ENCODE data around the gene TRIM25.

Gene TRIM25

GRCh38 chr17:56896217-56896967 is 17.5 kb downstream of the TRIM25 start:
- no peak for TF ChIP-seq CTCF (IDR thresholded peaks at IDR 0.05)
- H3K27ac ChIP-seq, result no peak overlapping the region
- no peak for DNase-seq (ENCODE audit: low spot score)
- H3K4me3 ChIP-seq, result no peak overlapping the region

- no peak for TF ChIP-seq CTCF (IDR thresholded peaks at IDR 0.05)
- no peak for DNase-seq (ENCODE audit: low spot score)
- H3K4me3 ChIP-seq, result no peak overlapping the region
- H3K27ac ChIP-seq, result no peak overlapping the region
Observed at GRCh38 chr17:56894859-56895455, 18.9 kb downstream of the TRIM25 start.

DNA sequence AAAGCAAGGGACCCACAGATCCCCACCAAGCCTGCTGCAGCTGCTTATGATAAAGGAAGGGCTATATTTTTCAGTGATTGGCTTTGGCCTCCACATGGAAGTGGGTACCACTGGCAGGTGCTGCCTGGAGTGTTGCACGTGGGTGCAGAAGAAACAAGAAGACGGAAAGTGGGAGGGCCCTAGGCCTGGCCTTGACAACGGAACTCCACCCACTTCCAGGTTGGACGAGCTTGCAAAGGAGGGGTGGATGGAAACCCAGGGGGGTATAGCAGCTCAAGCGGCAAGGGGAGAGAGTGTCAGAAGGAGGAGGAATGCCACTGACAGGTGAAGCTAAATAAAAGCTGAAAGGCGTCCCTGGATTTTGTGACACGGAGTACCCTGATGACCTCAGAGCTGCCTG is 20.3 kb downstream of the TRIM25 start:
- Histone ChIP-seq H3K4me3 (no peak overlapping the region), H3K27ac (no peak overlapping the region)
- DNase-seq (ENCODE audit: low spot score), result no peak
- no peak for TF ChIP-seq CTCF (IDR thresholded peaks at IDR 0.05)

DNA sequence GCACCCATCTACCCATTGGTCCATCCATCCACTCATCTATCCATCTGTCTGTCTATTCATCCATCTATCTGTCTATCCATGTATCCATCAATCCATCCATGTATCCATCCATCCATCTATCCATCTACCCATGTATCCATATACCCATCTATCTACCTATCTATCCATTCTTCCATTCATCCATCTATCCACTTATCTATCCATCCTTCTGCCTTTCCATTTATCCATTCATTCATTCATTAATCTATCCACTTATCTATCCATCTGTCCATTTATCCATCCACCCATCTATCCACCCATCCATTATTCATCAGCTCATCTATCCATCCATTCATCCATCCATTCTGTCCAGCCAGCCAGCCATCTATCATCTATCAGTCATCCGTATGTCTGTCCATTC is 21.5 kb downstream of the TRIM25 start:
- no peak for DNase-seq (ENCODE audit: low spot score)
- Histone ChIP-seq H3K4me3 (no peak overlapping the region), H3K27ac (no peak overlapping the region)
- TF ChIP-seq CTCF (IDR thresholded peaks at IDR 0.05), result no peak

GRCh38 chr17:56891751-56892150 is 22.1 kb downstream of the TRIM25 start:
- TF ChIP-seq CTCF (IDR thresholded peaks at IDR 0.05), result peak; percentile 25
- DNase-seq (ENCODE audit: low spot score), result no peak
- Histone ChIP-seq H3K27ac (no peak overlapping the region), H3K4me3 (no peak overlapping the region)

DNA sequence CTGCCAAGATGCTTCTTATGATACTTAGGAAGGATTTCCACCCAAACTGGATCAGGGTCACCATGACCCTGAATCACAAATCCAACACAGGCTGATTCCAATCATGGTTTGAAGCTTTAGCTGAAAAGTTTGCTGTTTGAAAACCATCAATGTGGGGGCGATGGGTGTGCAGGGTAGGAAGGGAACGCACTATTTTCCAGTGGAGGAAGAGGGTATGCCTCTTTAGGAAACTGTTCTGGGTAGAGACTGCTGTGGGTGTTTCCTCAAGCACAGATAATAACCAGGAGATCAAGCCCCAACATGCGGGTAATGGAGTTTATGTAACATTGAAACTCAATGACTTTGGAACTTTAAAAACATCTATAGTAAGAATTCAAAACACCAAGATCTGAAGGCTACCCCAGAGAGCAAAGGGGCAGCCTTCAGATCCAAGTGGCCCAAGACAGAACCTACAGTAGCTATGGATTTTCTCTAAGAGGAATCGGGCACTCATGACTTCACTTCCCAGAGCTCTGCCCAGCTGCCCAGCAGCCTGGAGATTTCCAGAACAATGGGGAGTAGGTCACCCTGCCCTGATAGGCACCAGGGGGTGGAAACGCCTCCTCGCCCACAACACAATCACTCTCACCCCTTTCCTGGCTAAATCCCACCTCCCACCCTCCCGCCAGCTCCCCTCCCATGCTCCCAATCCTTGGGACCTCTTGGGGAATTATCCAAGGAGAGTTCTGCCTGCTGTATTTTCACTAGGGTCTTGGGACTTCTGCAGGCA is 22.8 kb downstream of the TRIM25 start:
- no peak overlapping the region for H3K4me3 ChIP-seq
- no peak for DNase-seq (ENCODE audit: low spot score)
- no peak for TF ChIP-seq CTCF (IDR thresholded peaks at IDR 0.05)
- H3K27ac ChIP-seq, result no peak overlapping the region
